Measurements from ENCODE around the gene KCNQ5.

KCNQ5 gene

GRCh38 chr6:72636786-72637185, 14.9 kb downstream of the KCNQ5 start:
- Histone ChIP-seq H3K4me1 (ENCODE audit: control insufficient read depth in 2 of 2, insufficient read depth in 2 of 2, low read length in 2 of 2) (no peaks in the 10 kb centered on the region), H3K27ac (ENCODE audit: low read depth in 2 of 2, low read length in 2 of 2) (no peak overlapping the region), H3K9me3 (ENCODE audit: control insufficient read depth in 2 of 2, low read length in 2 of 2) (no peaks in the 10 kb centered on the region), H3K9ac (ENCODE audit: low read depth in 1 of 2, low read length in 2 of 2) (no peak overlapping the region), H3K36me3 (ENCODE audit: control insufficient read depth in 2 of 2, insufficient read depth in 2 of 2, low read length in 2 of 2) (no peaks in the 10 kb centered on the region), H3K4me3 (ENCODE audit: low read length in 2 of 2) (no peak overlapping the region), H3K27me3 (ENCODE audit: control insufficient read depth in 2 of 2, insufficient read depth in 2 of 2, low read length in 2 of 2) (no peaks in the 10 kb centered on the region)

GRCh38 chr6:72639920-72640614, 18.2 kb downstream of the KCNQ5 start:
- Histone ChIP-seq H3K9ac (ENCODE audit: low read depth in 1 of 2, low read length in 2 of 2) (no peak overlapping the region), H3K27me3 (ENCODE audit: control insufficient read depth in 2 of 2, insufficient read depth in 2 of 2, low read length in 2 of 2) (no peaks in the 10 kb centered on the region), H3K27ac (ENCODE audit: low read depth in 2 of 2, low read length in 2 of 2) (no peak overlapping the region), H3K4me1 (ENCODE audit: control insufficient read depth in 2 of 2, insufficient read depth in 2 of 2, low read length in 2 of 2) (no peaks in the 10 kb centered on the region), H3K9me3 (ENCODE audit: control insufficient read depth in 2 of 2, low read length in 2 of 2) (no peaks in the 10 kb centered on the region), H3K4me3 (ENCODE audit: low read length in 2 of 2) (no peak overlapping the region), H3K36me3 (ENCODE audit: control insufficient read depth in 2 of 2, insufficient read depth in 2 of 2, low read length in 2 of 2) (no peaks in the 10 kb centered on the region)

DNA sequence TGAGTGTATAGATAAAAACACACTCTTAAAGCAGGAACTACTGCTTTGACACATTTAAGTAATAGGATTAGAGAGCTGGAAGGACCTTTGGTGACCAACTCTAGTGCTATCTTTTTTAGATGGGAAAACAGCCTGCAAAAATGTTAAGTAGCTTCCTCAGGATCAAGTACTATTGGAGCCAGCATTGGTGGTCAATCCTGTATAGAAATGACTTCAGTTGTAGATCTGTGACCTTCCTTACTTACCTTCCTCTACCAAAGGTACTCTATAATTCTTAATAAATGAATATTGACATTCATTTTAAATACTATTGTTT, 18.7 kb downstream of the KCNQ5 start:
- H3K9ac ChIP-seq (ENCODE audit: low read depth in 1 of 2, low read length in 2 of 2): no peak overlapping the region
- no peaks in the 10 kb centered on the region for H3K27me3 ChIP-seq (ENCODE audit: control insufficient read depth in 2 of 2, insufficient read depth in 2 of 2, low read length in 2 of 2)
- H3K27ac ChIP-seq (ENCODE audit: low read depth in 2 of 2, low read length in 2 of 2): no peak overlapping the region
- H3K4me3 ChIP-seq (ENCODE audit: low read length in 2 of 2): no peak overlapping the region
- no peaks in the 10 kb centered on the region for H3K4me1 ChIP-seq (ENCODE audit: control insufficient read depth in 2 of 2, insufficient read depth in 2 of 2, low read length in 2 of 2)
- no peaks in the 10 kb centered on the region for H3K9me3 ChIP-seq (ENCODE audit: control insufficient read depth in 2 of 2, low read length in 2 of 2)
- no peaks in the 10 kb centered on the region for H3K36me3 ChIP-seq (ENCODE audit: control insufficient read depth in 2 of 2, insufficient read depth in 2 of 2, low read length in 2 of 2)

- Histone ChIP-seq H3K4me3 (ENCODE audit: low read length in 2 of 2) (no peak overlapping the region), H3K36me3 (ENCODE audit: control insufficient read depth in 2 of 2, insufficient read depth in 2 of 2, low read length in 2 of 2) (no peaks in the 10 kb centered on the region), H3K9ac (ENCODE audit: low read depth in 1 of 2, low read length in 2 of 2) (no peak overlapping the region), H3K27ac (ENCODE audit: low read depth in 2 of 2, low read length in 2 of 2) (no peak overlapping the region), H3K9me3 (ENCODE audit: control insufficient read depth in 2 of 2, low read length in 2 of 2) (no peaks in the 10 kb centered on the region), H3K4me1 (ENCODE audit: control insufficient read depth in 2 of 2, insufficient read depth in 2 of 2, low read length in 2 of 2) (no peaks in the 10 kb centered on the region), H3K27me3 (ENCODE audit: control insufficient read depth in 2 of 2, insufficient read depth in 2 of 2, low read length in 2 of 2) (no peaks in the 10 kb centered on the region)
Observed at GRCh38 chr6:72642435-72642834, 20.6 kb downstream of the KCNQ5 start.

DNA sequence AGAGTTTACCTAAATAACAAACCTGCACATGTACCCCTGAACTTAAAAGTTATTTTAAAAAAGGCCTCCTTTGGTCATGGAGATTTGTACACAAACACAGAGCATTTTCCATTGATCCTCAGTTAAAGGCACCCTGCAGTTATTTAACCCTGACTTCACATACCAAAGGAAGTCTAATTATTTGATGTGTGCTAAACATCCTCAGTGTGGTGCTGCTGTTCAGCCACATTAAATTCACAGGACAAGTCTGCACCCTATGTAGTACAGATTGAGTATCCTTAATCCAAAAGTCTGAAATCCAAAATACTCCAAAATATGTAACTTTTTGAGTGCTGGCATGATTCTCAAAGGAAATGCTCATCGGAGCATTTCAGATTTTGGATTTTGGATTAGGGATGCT, 21.4 kb downstream of the KCNQ5 start:
- Histone ChIP-seq H3K27ac (ENCODE audit: low read depth in 2 of 2, low read length in 2 of 2) (no peak overlapping the region), H3K4me1 (ENCODE audit: control insufficient read depth in 2 of 2, insufficient read depth in 2 of 2, low read length in 2 of 2) (no peaks in the 10 kb centered on the region), H3K27me3 (ENCODE audit: control insufficient read depth in 2 of 2, insufficient read depth in 2 of 2, low read length in 2 of 2) (no peaks in the 10 kb centered on the region), H3K9me3 (ENCODE audit: control insufficient read depth in 2 of 2, low read length in 2 of 2) (no peaks in the 10 kb centered on the region), H3K4me3 (ENCODE audit: low read length in 2 of 2) (no peak overlapping the region), H3K36me3 (ENCODE audit: control insufficient read depth in 2 of 2, insufficient read depth in 2 of 2, low read length in 2 of 2) (no peaks in the 10 kb centered on the region), H3K9ac (ENCODE audit: low read depth in 1 of 2, low read length in 2 of 2) (no peak overlapping the region)

DNA sequence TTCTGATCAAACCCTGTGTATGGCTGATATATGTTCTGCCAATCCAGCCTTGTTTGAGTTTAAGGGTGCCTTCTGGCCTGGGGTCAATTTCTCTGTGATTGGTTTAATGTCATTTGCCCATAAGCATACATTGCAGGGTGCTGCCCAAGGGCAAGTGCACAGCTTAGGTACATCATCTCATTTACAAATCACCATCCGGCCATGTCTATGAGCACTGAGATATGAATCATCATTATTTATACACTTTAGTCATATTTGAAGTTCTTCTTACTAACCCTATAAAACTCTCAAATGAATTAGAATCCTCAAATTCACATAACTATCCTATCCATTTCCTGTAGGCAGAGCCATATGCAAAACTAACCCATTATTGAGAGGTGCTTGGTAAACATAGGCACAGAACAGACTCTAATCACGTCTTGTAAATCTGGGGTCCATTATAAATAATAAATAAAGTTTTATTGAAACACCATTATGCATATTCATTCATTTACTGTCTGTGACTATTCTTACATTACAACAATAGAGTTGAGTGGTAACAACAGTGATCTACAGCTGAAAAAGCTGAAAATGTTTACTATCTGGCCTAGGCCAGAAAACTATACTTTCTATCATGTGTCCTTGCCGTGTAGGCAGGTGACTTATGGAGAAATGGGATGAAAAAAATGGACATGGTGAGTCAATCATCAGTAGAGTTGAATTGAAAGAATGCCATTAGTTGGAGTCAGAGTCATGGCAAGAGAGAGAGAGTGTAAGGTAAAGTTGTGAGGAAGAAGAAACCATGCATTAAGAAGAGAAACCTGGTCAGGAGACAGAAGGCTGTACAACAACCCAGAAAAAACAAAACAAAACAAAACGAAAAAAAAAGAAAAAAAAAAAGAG, 25.0 kb downstream of the KCNQ5 start:
- Histone ChIP-seq H3K27ac (ENCODE audit: low read depth in 2 of 2, low read length in 2 of 2) (no peak overlapping the region), H3K36me3 (ENCODE audit: control insufficient read depth in 2 of 2, insufficient read depth in 2 of 2, low read length in 2 of 2) (no peaks in the 10 kb centered on the region), H3K27me3 (ENCODE audit: control insufficient read depth in 2 of 2, insufficient read depth in 2 of 2, low read length in 2 of 2) (no peaks in the 10 kb centered on the region), H3K4me1 (ENCODE audit: control insufficient read depth in 2 of 2, insufficient read depth in 2 of 2, low read length in 2 of 2) (no peaks in the 10 kb centered on the region), H3K4me3 (ENCODE audit: low read length in 2 of 2) (no peak overlapping the region), H3K9me3 (ENCODE audit: control insufficient read depth in 2 of 2, low read length in 2 of 2) (no peaks in the 10 kb centered on the region), H3K9ac (ENCODE audit: low read depth in 1 of 2, low read length in 2 of 2) (no peak overlapping the region)

DNA sequence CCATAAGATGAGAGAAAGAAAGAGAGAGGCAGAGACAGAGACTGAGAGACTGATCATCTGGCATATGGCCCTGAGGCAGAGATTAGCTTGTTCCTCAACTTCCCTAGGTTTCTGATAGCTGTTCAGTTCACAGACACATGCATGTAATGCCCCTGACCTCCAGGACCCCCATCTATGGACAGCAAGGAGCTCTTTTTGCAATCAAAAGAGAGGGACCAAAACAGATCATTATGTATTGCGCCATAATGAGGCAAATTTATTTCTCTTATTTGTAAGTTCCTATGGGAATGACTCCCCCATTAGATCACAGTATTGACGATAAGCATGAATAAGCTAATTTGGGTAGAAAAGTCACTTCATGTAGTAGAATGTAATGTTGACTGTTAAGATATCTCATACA, 25.6 kb downstream of the KCNQ5 start:
- no peak overlapping the region for H3K4me3 ChIP-seq (ENCODE audit: low read length in 2 of 2)
- H3K9me3 ChIP-seq (ENCODE audit: control insufficient read depth in 2 of 2, low read length in 2 of 2): no peaks in the 10 kb centered on the region
- H3K4me1 ChIP-seq (ENCODE audit: control insufficient read depth in 2 of 2, insufficient read depth in 2 of 2, low read length in 2 of 2): no peaks in the 10 kb centered on the region
- no peak overlapping the region for H3K9ac ChIP-seq (ENCODE audit: low read depth in 1 of 2, low read length in 2 of 2)
- no peak overlapping the region for H3K27ac ChIP-seq (ENCODE audit: low read depth in 2 of 2, low read length in 2 of 2)
- H3K27me3 ChIP-seq (ENCODE audit: control insufficient read depth in 2 of 2, insufficient read depth in 2 of 2, low read length in 2 of 2): no peaks in the 10 kb centered on the region
- H3K36me3 ChIP-seq (ENCODE audit: control insufficient read depth in 2 of 2, insufficient read depth in 2 of 2, low read length in 2 of 2): no peaks in the 10 kb centered on the region

DNA sequence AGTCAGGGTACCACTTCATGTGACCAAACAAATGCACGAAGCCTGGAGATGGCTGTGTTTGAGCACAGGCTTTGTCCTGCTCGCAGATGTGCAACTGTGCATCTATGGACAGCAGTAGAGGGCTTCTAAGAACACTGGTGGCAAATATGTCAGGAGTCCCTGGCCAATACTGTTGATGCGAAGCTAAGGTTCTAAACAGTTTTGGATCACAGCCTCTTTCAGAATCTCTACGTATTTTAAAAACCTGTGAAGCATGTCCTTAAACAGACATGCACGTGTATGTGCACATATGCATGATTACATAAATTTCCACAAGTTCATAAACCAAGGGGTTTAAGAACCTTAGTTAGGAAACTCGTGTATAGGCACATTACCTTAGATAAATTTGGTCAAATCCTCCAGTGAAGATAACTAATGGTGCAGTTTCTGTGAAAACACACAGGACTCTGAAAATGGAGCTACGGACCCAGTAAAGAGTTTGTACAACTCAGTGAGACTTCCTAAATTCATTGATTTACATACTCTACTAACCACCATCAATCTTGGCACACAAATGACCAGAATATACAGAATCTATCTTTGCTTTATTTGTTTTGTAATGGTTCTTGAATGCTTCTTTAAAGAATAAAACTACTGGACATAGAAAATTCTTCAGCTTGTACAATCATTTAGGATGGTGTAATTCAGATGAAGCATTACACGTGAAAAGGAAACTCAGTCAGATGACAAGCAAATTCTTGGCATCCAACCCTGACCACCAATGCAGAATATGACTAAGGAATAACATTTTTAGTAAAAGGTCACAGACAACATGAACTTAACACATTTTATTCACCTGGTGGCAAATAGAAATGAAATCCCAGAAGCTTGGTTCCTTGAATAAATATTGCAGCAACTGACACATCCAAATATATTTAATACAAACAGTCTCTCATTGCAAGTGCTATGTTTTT, 27.4 kb downstream of the KCNQ5 start:
- no peak overlapping the region for H3K27ac ChIP-seq (ENCODE audit: low read depth in 2 of 2, low read length in 2 of 2)
- no peak overlapping the region for H3K4me3 ChIP-seq (ENCODE audit: low read length in 2 of 2)
- H3K9me3 ChIP-seq (ENCODE audit: control insufficient read depth in 2 of 2, low read length in 2 of 2): no peaks in the 10 kb centered on the region

DNA sequence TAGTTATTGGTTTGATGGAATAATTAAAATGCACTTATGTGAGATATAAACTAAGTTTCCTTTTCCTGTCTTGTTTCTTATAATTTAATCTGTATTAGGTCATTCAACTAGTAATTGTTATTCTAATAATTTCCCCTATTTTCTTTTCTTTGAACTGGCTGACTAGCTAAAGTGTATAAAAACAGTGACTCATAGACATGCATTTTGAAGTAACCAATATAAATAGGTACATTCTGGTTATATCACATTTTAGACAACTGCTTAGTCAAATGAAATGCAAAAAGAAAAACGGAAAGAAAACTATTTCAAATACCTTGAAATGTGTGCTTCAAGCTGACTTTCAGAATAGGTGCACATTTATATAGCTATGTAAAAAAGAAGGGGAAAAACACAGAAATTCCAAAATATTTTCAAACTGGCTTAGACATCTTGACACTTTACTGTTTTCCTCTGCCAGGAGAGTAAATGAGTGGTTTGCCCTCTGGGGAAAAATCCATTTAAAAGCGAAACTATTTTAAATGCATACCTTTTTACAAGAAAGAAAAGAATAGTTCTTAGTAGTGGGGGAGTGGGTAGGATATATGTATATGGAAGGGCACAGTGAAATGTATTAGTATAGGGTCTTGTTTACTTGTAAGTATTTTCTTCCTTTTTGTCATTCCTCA, 28.3 kb downstream of the KCNQ5 start:
- Histone ChIP-seq H3K36me3 (ENCODE audit: control insufficient read depth in 2 of 2, insufficient read depth in 2 of 2, low read length in 2 of 2) (no peaks in the 10 kb centered on the region), H3K9ac (ENCODE audit: low read depth in 1 of 2, low read length in 2 of 2) (no peak overlapping the region), H3K4me3 (ENCODE audit: low read length in 2 of 2) (no peak overlapping the region), H3K4me1 (ENCODE audit: control insufficient read depth in 2 of 2, insufficient read depth in 2 of 2, low read length in 2 of 2) (no peaks in the 10 kb centered on the region), H3K27me3 (ENCODE audit: control insufficient read depth in 2 of 2, insufficient read depth in 2 of 2, low read length in 2 of 2) (no peaks in the 10 kb centered on the region), H3K9me3 (ENCODE audit: control insufficient read depth in 2 of 2, low read length in 2 of 2) (no peaks in the 10 kb centered on the region), H3K27ac (ENCODE audit: low read depth in 2 of 2, low read length in 2 of 2) (no peak overlapping the region)

More for the DNA sequence above, 27.4 kb downstream of the KCNQ5 start:
- no peaks in the 10 kb centered on the region for H3K4me1 ChIP-seq (ENCODE audit: control insufficient read depth in 2 of 2, insufficient read depth in 2 of 2, low read length in 2 of 2)
- H3K27me3 ChIP-seq (ENCODE audit: control insufficient read depth in 2 of 2, insufficient read depth in 2 of 2, low read length in 2 of 2): no peaks in the 10 kb centered on the region
- no peak overlapping the region for H3K9ac ChIP-seq (ENCODE audit: low read depth in 1 of 2, low read length in 2 of 2)
- H3K36me3 ChIP-seq (ENCODE audit: control insufficient read depth in 2 of 2, insufficient read depth in 2 of 2, low read length in 2 of 2): no peaks in the 10 kb centered on the region
